HG03159 (cell line): ENCODE data around the gene ATP13A3.

ENCODE experiments used
- ATAC-seq: cut with Tn5 transposase; IDR thresholded peaks from one replicate; pipeline ENCODE4 v1.9.1; 2021; ENCODE audit warnings: mild to moderate bottlenecking, moderate library complexity; ENCODE audit not compliant: unreplicated experiment

Gene ATP13A3

GRCh38 chr3:194396539-194396858 lies 90.3 kb downstream of the ATP13A3 start:
- ATAC-seq = no peak

- no peak for ATAC-seq
Observed at GRCh38 chr3:194395778-194396538, 90.8 kb downstream of the ATP13A3 start.

- no peak for ATAC-seq
Observed at GRCh38 chr3:194395212-194395611, 91.6 kb downstream of the ATP13A3 start.

- no peak for ATAC-seq
Observed at GRCh38 chr3:194392576-194392975, 94.2 kb downstream of the ATP13A3 start.

- ATAC-seq = no peak
Observed at GRCh38 chr3:194390835-194391234, 96.0 kb downstream of the ATP13A3 start.

GRCh38 chr3:194389269-194389668 lies 97.5 kb downstream of the ATP13A3 start:
- ATAC-seq = no peak

- ATAC-seq = no peak
Observed at GRCh38 chr3:194387926-194388418, 98.8 kb downstream of the ATP13A3 start.

GRCh38 chr3:194387276-194387675 lies 99.5 kb downstream of the ATP13A3 start:
- no peak for ATAC-seq

GRCh38 chr3:194386648-194387047 lies 100.2 kb downstream of the ATP13A3 start:
- ATAC-seq = no peak

- no peak for ATAC-seq
Observed at GRCh38 chr3:194386066-194386465, 100.7 kb downstream of the ATP13A3 start.

GRCh38 chr3:194384569-194385001 lies 102.2 kb downstream of the ATP13A3 start:
- no peak for ATAC-seq

- no peak for ATAC-seq
Observed at GRCh38 chr3:194384156-194384555, 102.6 kb downstream of the ATP13A3 start.

- no peak for ATAC-seq
Observed at GRCh38 chr3:194383276-194383940, 103.4 kb downstream of the ATP13A3 start.

GRCh38 chr3:194382892-194383223 lies 103.9 kb downstream of the ATP13A3 start:
- no peak for ATAC-seq

- no peak for ATAC-seq
Observed at GRCh38 chr3:194382196-194382891, 104.5 kb downstream of the ATP13A3 start.

- no peak for ATAC-seq
Observed at GRCh38 chr3:194381460-194381875, 105.3 kb downstream of the ATP13A3 start.

- ATAC-seq = no peak
Observed at GRCh38 chr3:194380326-194380725, 106.5 kb downstream of the ATP13A3 start.

- ATAC-seq = no peak
Observed at GRCh38 chr3:194379651-194380050, 107.2 kb downstream of the ATP13A3 start.

GRCh38 chr3:194379231-194379630 lies 107.6 kb downstream of the ATP13A3 start:
- ATAC-seq = no peak

- ATAC-seq = no peak
Observed at GRCh38 chr3:194377708-194378107, 109.1 kb downstream of the ATP13A3 start.

- ATAC-seq = no peak
Observed at GRCh38 chr3:194376241-194376560, 110.6 kb downstream of the ATP13A3 start.
